Limb (tissue), 2 donors: ENCODE data around the gene CTXND2.
A peak's percentile ranks its signal among the peaks of the same experiment; 100 is the strongest.
"Not testable (repeated sequence)": the region's sequence is repeated elsewhere in the genome, so short reads cannot be mapped to it uniquely, and the experiment has no call there.

Experiments
- DNase-seq, 2 donors: peaks; one replicate each; pipeline ENCODE4 v3.0.0-alpha.2; 2016; ENCODE audit errors: extremely low spot score in 2 of 2

CTXND2 gene

DNA sequence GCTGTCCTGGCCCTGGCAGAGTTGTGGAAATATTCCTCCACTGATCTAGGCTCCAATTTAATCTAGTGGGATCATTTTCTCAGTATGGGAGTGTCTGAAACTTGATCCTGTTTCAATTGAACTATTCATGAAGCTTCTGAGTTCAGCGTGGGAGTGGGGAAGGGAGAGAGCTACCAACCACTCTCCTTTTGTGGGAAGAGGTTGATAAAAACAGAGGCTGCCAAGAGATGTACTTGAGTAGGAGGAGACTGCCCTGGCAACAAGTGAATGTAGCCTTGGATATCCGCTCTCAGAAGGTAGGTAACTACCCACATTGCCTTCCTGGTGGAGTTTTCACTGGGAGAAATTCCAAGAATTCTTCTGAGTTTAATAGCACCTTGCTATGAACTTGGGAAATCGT is at the start of gene CTXND2:
TSS of gene CTXND2 (plus strand) at position 119 of the 400 bp plus-strand sequence. CDS start 25,179 bp downstream, outside the sequence.
- no peak for DNase-seq

DNA sequence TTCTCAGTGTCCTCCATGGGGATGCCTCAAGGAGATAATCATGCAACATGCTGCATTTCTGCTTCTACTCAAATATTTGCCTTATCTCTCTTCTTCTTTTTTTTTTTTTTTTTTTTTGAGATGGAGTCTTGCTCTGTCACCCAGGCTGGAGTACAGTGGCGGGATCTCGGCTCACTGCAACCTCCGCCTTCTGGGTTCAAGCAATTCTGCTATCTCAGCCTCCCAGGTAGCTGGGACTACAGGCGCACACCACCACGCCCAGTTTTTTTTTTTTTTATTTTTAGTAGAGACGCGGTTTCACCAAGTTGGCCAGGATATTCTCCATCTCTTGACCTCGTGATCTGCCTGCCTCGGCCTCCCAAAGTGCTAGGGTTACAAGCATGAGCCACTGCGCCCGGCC is 46.1 kb upstream of the CTXND2 start:
- not testable (repeated sequence) for DNase-seq

DNA sequence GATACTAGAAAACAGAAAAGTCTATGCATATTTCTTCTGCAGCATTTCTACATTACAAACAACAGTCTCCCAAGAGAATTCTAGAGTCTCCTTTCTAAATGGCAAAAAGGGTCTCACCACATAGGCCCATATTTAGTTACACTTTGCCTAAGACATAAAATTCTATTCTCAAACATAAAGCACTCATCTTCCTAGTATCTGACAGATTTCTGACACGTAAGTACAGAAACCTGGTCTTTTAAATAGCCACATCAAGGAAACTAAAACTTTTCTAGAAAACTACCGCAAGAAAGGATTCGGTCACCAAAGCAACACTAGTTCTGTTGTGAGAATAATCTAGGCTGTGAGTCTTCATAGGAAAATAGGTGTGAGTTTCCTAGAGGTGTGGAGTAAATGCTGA is 45.3 kb upstream of the CTXND2 start:
- DNase-seq, result no peak

DNA sequence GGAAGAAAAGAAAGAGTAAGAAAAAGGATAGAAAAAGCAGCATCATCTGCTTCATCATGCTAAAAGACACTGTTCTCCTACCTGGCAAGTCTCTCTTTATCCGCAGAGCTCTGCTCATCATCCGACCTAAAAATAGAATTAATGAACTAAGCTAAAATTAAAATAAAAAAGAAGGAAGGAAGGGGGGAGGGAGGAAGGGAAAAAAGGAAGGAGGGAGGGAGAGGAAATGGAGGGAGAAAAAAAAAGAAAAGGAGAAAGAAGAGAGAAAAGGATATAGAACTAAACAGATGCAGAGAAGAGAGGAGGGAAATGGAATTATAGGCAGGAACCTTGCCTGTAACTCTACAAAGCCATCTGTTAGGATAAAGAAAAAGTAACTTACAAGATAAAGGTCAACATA is 44.6 kb upstream of the CTXND2 start:
- no peak for DNase-seq

DNA sequence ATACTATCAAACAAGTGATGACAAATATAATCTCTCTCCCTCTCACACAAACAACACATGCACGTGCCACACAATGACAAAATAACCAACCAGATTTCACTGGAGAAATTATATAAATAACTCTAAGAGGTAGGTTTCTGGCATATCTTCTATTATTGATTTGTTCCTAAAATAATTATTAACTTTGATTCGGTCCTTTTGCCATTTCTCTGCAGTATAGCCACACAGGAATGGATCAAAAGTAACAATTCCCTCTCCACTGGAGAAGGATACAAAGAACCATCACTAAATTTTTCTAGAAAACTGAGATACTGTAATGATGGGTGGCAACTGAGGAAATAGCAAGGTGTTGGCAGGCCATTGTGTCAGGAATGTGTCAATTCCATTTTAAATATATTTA is 44.0 kb upstream of the CTXND2 start:
- no peak for DNase-seq

DNA sequence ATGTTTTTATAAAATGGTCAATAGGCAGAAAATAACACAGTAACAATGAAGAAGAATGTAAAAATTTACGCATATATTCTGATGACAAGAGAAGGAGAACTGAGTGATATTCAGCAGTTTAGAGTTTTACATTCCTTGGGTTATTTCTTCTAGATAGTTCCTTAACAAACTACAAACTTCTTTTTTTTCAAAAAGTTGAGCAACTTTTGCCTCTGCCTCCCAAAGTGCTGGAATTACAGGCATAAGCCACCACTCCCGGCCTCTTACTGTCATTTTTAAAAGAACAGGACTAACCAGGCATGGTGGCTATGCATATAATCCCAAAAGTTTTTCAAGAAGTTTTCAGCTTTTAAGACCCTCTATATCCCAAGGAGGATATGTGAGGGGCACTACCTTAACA is 43.5 kb upstream of the CTXND2 start:
- no peak for DNase-seq

DNA sequence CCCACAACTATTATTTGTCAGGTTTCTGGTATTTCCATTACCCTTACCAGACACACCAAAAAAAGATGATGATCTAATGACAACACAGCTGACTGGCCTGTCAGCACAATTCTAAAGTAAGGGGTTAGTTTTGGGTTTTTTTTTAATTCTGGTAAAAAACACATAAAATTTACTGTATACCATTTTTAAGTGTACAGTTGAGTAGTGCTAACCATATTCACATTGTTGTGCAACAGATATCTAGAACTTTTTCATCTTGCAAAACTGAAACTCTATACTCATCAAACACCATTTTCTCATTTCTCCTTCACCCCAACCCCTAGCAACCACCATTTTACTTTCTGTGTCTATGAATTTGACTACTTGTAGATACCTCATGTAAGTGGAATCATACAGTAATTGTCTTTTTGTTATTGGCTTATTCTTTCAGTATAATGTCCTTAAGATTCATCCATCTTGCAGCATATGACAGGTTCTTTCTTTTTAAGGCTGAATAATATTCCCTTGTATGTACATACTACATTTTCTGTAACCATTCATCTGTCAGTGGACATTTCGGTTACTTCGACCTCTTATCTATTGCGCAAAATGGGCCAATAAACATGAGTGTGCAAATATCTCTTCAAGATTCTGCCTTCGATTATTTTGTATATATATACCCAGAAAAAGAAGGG is 40.3 kb upstream of the CTXND2 start:
- no peak for DNase-seq

DNA sequence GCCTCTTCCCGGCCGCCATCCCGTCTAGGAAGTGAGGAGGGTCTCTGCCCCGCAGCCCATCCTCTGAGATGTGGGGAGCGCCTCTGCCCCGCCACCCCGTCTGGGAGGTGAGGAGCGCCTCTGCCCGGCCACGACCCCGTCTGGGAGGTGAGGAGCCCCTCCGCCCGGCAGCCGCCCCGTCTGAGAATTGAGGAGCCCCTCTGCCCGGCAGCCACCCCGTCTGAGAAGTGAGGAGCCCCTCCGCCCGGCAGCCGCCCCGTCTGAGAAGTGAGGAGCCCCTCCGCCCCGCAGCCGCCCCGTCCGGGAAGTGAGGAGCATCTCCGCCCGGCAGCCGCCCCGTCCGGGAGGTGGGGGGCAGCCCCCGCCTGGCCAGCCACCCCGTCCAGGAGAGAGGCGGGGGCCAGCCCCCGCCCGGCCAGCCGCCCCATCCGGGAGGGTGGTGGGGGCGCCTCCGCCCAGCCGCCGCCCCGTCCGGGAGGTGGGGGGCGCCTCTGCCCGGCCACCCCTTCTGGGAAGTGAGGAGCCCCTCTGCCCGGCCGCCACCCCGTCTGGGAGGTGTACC is 36.1 kb upstream of the CTXND2 start:
- not testable (repeated sequence) for DNase-seq

DNA sequence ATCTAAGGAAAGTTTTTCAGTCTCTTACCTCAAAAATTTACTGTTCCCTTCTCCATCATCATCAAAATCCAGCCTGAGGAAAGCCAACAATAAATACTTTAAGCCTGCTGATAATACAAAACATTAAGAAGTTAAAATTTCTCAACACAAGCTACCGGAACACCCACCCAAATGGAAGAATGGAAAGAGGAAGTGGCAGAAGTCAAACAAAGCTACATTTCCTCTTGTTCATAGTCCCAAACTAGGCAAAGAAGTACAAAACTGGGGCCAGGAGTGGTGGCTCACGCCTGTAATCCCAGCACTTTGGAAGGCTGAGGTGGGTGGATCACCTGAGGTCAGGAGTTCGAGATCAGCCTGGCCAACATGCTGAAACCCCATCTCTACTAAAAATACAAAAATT is 34.2 kb upstream of the CTXND2 start:
- not testable (repeated sequence) for DNase-seq

DNA sequence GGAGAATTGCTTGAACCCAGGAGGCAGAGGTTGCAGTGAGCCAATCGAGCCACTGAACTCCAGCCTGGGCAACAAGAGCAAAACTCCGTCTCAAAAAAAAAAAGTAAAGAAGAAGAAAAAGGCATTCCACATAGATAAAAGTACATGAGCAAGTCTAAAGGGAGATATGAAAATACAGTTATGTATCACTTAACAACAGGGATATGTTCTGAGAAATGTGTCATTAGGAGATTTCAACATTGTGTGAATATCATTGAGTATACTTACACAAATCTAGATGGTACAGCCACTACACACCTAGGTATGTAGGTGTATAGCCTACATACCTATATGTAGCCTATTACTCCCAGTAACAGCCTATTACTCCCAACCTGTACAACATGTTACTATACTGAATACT is 23.2 kb upstream of the CTXND2 start:
- DNase-seq, result no peak

DNA sequence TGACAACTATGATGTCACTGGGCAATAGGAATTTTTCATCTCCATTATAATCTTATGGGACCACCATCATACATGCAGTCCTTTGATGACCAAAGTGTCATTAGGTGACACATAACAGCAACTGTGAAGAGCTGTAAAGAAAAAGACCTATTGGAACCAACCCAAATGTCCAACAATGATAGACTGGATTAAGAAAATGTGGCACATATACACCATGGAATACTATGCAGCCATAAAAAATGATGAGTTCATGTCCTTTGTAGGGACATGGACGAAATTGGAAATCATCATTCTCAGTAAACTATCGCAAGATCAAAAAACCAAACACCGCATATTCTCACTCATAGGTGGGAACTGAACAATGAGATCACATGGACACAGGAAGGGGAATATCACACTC is 22.7 kb upstream of the CTXND2 start:
- not testable (repeated sequence) for DNase-seq

DNA sequence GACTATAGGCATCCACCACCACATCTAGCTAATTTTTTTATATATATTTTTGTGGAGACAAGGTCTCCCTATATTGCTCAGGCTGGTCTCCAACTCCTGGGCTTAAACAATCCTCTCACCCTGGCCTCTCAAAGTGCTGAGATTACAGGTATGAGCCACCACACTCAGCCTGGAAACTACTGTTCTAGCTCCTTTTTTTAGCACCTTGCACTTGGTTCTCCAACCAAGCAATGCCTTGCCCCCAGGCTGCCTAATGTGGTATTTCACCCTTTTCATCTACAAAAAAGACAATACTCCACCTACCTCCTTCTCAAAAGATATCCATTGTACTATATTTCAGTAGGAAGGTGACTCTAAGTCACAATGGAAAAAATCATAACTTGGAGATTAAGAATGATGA is 17.3 kb upstream of the CTXND2 start:
- DNase-seq, result no peak

DNA sequence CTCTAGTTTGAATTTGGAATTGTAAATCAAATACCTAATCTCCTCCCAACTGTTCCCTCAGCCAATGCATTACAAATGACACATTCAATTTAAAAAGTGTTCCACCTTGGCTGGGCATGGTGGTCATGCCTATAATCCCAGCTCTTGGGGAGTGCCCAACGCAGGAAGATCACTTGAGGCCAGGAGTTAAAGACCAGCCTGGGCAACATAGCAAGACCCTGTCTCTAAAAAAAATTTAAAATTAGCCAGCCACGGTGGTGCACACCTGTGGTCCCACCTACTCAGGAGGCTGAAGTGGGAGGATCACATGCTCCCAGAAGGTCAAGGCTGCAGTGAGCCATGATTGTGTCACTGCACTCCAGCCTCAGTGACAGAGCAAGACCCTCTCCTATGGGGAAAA is 14.4 kb upstream of the CTXND2 start:
- no peak for DNase-seq

DNA sequence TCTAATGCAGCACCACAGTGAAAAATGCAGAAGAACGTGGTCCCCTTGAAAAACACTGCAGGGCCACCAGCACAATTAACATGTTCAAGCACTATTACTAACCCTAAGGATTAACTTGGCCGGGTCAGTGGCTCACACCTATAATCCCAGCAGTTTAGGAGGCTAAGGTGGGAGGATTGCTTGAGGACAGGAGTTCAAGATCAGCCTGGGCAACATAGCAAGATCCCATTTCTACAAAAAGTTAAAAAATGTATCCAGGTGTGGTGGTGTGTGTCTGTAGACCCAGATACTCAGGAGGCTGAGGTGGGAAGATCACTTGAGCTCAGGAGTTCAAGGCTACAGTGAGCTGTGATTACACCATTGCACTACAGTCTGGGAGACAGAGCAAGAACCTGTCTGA is 13.4 kb upstream of the CTXND2 start:
- DNase-seq, result no peak

DNA sequence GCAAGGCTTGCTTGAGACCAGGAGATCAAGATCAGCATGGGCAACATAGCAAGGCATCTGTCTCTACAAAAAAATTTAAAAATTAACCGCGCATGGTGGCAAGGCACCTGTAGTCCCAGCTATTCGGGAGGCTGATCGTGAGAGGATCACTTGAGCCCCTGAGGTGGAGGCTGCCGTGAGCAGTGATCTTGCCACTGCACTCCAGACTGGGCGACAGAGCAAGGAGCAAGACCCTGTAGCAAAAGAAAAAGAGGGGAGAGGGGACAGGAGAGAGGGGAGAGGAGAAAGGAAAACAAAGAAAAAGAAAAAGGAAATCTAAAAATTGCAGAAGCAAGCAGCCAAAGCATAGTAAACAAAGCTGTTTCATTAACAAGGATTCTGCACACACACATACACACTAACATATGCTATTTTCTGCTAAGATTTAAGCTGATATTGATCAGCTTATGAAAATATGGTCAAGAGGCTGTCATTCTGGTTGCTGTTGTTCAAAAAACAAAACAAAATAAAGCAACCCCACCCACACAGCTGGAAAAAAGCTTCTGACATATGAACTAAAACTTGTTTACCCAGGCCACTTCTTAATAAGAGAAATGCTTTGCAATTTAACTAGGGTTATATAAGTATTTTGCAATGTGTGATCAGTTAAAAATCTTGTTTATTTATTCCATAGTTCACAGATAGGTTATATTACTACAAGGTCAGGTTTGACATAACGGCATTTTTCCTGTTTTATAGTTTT is 12.3 kb upstream of the CTXND2 start:
- no peak for DNase-seq

DNA sequence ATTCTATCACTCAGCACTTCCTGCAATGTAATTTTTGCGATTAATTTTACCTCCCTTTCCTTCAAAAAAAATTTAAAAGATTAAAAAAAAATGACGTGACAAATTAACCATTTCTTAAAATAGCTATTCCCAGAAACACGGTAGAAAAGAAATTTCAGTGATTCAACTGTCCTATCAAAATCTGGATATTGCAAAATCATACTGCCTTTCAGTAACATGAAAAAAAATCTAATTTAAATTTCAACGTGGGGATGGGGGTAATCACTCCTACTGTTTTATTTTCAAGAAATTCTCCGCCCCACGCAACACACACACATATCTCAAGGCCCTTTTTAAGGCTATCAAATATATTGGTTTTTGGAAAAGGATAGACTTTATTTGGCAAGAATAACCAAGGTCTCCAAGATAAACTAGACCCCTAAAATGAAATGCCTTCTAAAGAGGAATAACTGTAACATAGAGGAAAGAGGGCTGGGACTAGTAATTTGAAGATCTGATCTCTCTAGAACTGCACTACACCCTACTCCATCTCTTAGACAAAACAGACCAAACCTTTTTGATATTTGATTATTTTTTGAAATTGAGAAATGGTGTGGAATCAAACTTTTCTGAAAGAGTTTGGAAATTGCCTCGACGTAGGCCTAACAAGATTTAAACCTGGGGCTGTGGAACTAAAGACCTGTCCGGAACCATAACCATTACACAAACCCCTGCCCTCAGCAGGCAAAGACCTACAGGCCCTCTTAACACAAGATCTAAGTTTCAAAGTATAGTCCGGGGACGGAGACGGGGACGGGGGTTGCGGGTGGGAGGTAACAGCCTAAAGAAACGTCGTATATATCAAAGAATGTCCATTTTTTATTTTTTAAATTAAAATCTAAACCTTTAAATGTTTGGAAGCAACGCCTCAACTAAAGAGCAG is 11.5 kb upstream of the CTXND2 start:
- peak in 1 of 2 donors; percentile 8 for DNase-seq

DNA sequence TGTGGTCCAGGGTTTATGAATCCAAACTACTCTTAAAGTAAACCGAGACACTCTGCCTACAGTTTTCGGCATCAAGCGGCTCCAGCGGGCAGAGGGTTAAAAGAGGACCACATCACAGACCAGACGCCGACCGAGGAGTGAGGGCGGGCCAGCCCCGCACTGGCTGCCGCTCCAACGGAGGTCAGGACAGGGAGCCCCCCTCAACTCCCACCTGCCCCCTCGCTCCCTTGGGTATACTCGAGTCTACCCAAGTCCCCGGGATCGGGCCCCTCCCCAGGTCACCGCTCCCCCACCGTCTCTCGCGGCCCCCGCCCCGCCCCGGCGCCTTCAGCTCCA is 10.8 kb upstream of the CTXND2 start:
- DNase-seq, result peak in 1 of 2 donors; percentile 68

DNA sequence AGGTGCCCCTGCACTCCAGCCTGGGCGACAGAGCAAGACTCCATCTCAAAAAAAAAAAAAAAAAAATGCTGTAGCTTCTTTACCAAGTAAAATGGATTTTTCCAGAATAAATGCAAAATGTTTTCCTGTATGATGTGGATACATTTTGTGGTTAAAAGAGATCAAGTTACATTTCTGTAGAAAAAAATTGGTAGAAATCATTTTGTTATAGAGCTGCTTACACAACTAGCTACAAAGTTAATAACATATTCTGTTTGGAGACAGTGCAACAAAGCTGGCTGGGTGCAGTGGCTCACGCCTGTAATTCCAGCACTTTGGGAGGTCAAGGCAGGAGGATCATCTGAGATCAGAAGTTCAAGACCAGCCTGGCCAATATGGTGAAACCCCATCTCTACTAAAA is 8.0 kb upstream of the CTXND2 start:
- not testable (repeated sequence) for DNase-seq

DNA sequence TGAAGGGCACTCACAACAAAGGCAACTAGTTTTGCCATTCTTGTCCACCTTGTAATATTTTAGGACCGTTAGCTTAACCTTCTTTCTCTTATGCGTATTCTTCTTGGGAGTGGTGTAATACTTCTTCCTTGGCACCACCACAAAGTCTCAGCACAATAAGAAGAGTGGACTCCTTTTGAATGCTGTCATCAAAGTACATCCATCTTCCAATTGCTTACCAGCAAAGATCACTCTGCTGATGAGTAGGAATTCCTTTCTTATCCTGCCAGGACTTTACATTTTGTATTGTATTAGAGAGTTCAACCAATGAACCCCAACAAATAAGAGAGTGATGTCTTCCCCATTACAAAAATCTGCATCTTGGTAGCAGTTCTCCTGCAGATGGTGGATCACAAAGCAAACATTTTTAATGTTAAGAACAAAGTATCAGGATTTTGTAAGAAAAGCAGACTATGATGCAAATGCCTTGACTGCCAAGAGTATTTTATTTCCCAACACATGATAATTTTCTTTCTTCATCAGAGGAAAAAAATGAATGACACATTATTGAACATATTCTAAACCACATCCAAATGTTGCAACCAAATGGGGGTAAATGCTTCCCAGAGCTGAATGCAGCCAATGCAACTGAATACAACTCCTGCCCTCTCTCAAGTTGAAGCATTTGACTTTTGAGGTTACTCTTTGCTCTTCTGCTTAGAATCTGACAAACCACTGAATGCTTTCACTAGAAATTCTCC is 5.4 kb upstream of the CTXND2 start:
- no peak for DNase-seq

DNA sequence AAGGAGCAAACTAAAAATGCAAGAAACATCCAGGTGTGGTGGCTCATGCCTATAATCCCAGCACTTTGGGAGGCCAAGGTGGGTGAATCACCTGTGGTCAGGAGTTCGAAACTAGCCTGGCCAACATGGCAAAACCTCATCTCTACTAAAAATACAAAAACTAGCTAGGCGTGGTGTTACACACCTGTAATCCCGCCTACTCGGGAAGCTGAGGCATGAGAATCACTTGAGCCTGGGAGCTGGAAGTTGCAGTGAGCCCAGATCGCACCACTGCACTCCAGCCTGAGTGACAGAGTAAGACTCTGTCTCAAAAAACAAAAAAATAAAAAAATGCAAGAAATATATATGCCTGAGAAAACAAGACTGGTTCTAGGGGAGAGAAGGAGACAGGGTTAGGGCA is 3.8 kb upstream of the CTXND2 start:
- not testable (repeated sequence) for DNase-seq

DNA sequence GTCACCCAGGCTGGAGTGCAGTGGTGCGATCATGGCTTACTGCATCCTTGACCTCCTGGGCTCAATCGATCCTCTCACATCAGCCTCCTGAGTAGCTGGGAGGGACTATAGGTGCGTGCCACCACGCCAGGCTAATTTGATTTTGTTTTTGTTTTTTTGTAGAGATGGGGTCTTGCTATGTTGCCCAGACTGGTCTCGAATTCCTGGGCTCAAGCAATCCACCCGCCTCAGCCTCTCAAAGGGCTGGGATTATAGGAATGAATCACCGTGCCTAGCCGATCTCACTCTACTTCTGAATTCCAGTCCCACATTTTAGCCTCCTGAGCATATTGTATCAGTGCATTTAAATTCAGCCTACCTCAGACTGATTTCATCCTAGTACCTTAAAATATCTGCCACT is 1.8 kb downstream of the CTXND2 start:
- no peak for DNase-seq
